Midbrain (tissue), 1 donor: ENCODE measurements around the gene SYT15.

Experiments
- DNase-seq: peaks from one replicate; lab custom pipeline; 2025; lab: John Stamatoyannopoulos, UW

Gene SYT15

GRCh38 chr10:46544989-46545791 lies 33.7 kb upstream of the SYT15 start:
- no peak for DNase-seq

DNA sequence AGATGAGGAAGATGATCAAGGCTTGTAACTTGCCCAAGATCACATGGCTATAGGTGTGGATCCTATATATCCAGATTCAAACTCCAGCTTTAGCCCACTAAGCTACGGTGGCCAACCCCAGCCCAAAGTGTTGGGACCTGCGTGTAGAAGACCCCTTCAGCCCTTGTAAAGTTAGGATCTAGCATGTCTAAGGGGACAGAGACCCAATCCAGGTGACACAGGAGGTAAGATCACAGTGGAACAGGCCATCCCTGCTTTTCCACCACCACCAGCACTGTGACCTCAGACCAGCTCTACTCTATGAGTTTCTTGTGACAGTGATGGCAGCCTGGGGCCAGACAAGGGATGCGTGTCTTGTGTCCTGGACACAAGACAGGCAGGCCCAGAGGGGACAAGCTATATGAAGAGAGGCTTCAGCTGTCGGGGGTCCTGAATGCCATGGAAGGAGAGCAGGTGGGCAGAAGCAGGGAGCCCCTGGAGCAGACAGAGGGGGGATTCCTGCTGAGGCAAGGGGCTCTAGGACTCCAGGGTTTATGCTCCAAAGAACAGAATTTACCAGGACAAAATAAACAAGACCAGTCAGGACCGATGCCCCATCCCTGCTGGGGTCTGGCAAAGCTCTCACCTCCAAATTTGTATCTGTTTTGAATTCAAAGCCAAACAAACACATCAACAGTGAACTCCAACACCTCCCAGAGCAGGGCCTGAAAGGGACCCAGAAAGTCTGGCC lies 32.9 kb upstream of the SYT15 start:
- DNase-seq, result no peak

DNA sequence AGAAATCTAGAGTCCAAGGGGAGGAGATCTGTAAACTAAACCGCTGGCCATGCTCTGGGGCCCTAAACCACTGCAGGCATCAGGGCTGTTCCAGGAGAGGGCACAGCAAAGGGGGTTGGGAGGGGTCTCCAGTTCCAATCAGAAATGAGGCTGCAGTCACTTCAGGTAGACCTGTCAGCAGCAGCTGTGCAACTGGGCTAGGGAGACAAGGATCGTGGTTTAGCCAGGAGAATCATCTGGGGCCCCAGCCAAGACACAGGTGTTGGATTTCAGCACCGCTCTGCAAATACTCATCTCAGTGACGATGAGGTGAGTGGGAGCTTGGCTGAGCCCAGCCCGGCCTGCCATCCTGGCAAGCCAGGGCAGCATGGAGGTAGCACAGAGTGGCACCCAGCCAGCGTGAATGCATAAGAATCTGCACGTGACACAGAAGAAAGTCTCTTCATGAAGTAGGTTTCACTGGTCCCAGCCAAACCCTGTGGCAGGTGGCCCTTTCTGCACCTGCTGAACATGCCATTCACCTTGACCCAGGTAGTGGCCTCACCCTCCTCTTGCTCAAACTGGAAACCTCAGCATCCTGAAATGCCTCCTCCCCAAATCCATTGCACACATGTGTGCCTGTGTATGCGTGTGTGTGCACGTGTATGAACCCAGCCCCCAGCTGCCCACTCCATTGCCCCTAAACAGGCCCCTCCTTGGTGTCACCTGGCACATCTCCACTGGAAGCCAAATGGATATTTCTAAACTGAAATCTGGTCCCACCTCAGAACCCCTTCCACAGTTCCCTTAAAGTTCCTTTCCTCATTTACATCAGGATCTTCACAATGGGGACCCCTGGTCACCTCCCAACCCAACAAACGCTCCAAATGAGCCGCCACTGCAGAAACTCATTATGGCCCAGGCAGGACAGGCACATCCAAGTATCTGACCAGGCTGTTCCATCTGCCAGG lies 32.1 kb upstream of the SYT15 start:
- no peak for DNase-seq

DNA sequence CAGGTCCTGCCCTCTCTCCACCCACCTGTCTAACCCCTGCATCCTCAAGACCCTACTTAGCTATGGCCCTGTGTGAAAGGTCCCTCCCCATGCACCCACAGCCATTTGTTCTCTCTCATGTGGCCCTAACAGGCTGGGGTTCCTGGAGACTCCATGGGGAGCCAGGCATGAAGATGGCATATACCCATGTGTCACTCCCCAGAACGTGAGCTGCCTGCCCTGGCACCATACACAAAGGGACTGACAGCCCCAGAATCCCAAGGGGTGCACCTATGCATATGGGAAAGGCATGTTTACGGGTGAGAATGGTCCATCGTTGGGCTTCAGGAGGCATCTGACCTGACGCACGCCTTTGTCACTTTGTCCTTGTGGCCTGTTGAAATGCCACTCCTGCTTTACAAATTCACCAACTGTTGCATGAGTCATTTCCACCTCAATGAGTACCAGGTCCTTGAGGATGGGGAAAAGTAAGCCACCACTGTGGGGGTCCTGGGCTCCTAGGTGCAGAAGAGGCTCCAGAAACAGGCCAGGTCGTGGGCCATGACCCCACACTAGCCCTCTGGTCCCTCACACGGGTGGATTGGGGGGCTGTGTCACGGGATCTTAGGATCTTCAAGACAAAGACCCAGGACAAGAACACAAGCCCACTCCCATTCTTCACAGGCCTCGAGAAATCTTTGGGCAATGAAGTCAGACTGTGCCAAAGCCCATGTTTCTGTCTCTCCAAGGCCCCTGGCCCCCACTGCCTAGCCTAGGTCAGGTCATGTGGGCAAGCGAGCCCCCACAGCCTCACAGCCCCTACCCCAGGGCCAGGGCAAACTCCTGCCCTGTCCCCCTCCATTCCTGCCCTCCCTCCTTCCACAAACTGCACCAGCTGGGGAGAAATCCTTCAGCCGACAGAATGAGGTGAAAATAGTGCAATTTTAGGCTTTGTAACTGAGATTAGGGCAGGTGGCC lies 31.1 kb upstream of the SYT15 start:
- no peak for DNase-seq

- DNase-seq, result no peak
Observed at GRCh38 chr10:46548498-46549090, 30.3 kb upstream of the SYT15 start.

- no peak for DNase-seq
Observed at GRCh38 chr10:46549171-46550075, 29.5 kb upstream of the SYT15 start.

DNA sequence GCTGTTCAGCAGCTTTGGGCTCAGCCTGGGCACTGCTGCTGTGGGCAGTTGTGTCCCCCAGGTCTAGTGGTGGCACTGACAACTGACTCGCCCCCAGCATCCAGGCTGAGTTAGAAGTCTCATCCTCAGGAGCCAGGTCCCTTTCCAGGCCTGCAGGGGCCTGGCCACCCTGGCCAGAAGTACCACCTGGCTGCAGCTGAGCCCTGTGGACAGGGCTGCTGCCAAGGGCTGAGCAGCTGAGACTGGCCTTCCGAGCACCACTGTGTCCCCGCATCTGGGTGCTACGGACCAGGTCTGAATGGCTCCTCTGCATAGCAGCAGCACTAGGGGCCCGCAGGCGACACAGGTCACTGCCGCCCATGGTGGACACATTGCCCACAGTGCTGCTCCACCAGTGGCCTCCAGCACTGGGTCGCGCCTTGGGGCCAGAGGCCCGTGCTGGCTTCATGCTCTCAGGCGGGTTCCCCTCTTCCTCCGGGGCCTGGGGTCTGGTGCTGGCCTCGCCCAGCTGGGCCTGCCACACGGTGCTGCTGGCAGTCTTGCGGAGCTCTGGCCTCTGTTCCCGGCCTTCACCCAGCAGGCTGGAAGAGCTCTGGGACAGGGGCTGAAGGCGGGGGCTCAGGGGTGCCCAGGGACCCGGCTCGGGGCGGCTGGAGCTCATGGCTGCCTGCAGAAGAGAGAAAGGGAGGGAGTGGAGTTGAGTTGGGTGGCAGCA lies 28.7 kb upstream of the SYT15 start:
- no peak for DNase-seq

- no peak for DNase-seq
Observed at GRCh38 chr10:46550795-46551700, 27.9 kb upstream of the SYT15 start.

DNA sequence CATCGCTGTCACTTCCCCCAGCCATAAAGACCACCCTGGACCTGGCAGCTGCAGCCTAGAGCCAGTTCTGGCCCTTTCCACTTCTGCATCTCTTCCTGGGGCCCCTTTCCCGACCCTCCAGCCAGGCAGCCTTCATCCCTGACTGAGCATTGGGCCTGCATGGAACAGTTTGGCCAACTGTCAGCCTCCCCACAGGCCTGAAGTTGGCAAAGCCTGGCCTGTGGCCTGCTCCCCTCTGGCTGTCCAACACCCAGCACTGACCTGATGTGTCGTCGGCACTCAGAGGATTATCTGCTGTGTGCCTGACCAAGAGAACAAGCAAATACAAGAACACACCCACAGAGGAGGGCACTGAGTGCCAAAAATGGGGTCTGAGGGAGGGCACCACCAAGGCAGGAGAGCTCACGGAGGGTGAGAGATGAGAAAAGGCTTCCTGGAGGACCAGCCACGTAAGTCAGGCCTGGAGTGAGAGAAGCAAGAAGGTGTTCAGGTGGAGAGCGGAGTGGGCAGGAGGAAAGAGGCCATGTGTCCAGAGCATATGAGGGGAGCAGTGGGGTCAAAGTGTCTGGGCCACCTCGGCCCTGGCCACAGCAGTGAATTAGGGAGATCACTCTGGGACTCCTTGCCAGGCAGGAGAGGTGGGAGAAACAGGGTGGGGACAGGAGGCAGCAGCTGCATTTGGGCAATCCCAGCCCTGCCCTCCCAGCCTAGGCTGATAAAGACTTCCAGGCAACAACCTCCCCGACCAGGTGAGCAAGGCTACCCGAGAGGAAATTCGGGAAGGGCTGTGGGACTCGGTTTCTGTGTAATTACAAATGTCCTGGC lies 27.0 kb upstream of the SYT15 start:
- no peak for DNase-seq

- no peak for DNase-seq
Observed at GRCh38 chr10:46552526-46553237, 26.2 kb upstream of the SYT15 start.

GRCh38 chr10:46553238-46554049 lies 25.5 kb upstream of the SYT15 start:
- no peak for DNase-seq

DNA sequence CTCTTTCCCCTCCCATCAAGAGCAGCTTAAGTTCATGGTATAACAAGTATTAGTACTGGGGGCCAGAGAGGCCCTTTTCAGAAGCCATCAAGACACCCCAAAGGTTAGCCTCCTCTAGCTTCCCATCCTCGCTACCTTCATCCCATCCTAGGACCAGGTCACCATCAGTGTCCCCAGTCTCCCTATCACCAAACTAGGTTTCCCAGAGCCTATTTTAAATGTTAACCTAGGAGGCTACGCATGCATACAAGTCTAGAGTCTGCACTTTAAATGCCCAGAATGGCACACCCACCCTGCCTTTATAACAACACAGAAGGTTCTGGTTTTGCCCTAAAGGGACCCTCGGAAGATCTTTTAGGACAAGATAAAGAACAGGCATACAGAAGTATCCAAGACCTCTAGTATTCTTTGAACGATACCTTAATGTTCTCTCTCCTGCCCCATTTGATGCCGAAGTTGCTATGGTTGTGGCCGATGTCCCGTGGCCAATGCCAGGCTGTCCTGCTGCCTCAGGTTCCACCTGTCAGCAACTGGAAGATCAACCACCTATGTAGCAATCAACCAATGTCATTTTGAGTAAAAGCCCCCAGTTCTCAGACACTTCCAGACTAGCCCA lies 24.7 kb upstream of the SYT15 start:
- DNase-seq, result no peak

GRCh38 chr10:46555366-46555712 lies 23.6 kb upstream of the SYT15 start:
- no peak for DNase-seq

DNA sequence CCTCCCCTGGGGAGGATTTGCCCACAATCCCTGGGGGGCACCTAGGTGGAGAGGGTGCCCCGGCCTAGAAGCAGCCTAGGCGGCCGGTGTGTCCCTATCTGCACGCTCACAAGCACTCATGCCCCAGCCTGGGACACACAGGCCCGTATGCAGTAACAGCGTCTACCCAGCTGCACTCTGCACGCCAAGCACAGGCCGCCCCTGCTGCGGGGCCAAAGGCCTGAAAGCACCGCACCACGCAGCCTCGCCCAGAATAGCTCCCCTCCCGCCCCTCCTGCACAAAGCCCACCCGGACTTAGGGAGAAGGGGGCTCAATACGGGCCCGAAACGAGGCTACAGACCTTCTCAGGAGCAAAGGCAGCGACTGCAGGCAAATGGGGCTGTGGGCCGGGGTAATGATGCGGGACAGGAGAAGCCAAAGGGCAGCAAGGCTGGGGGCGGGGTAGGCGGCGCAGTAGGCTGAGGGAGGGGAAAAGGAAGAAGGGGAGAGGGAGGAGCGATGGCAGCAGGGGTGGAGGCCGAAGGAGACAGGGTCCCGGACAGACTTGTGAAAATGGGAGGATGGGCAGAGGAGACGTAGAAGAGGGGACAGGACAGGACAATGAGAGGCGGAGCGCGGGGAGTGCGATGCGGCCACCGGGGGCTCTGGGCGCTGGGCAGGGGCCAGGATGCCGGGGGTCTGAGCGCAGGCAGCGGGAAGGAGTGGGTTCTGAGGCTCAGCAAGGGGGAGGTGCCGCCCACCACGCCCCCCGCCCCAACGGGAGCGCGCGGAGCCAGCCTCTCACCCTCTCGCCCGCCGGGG lies 23.0 kb upstream of the SYT15 start:
- no peak for DNase-seq
